BE2C (cell line): ENCODE measurements around the gene DAZAP2.
"Not testable (repeated sequence)": the region's sequence is repeated elsewhere in the genome, so short reads cannot be mapped to it uniquely, and the experiment has no call there.

Experiments
- DNase-seq: peaks from one replicate; pipeline ENCODE4 v3.0.0-alpha.2; 2020
- H3K27me3 ChIP-seq: fragments of 250-450 bp; sonication (Bioruptor Pico); 2 replicates; pipeline ENCODE4 v1.5.1; 2020; ENCODE audit warnings: mild to moderate bottlenecking
- H3K36me3 ChIP-seq: fragments of 250-450 bp; sonication (Bioruptor Pico); 2 replicates; pipeline ENCODE4 v1.5.1; 2020; ENCODE audit warnings: mild to moderate bottlenecking
- H3K4me1 ChIP-seq: fragments of 250-450 bp; sonication (Bioruptor Pico); 2 replicates; pipeline ENCODE4 v1.5.1; 2020
- H3K4me3 ChIP-seq: 2 replicates; pipeline ENCODE4 v1.5.1; 2011; ENCODE audit warnings: low read depth, low read length
- H3K9me3 ChIP-seq: fragments of 250-450 bp; sonication (Bioruptor Pico); 2 replicates; pipeline ENCODE4 v1.5.1; 2020
- CTCF ChIP-seq: IDR thresholded peaks from 2 replicates; pipeline ENCODE4 v1.5.1; 2012; ENCODE audit warnings: mild to moderate bottlenecking, low read depth, low read length

Gene DAZAP2

DNA sequence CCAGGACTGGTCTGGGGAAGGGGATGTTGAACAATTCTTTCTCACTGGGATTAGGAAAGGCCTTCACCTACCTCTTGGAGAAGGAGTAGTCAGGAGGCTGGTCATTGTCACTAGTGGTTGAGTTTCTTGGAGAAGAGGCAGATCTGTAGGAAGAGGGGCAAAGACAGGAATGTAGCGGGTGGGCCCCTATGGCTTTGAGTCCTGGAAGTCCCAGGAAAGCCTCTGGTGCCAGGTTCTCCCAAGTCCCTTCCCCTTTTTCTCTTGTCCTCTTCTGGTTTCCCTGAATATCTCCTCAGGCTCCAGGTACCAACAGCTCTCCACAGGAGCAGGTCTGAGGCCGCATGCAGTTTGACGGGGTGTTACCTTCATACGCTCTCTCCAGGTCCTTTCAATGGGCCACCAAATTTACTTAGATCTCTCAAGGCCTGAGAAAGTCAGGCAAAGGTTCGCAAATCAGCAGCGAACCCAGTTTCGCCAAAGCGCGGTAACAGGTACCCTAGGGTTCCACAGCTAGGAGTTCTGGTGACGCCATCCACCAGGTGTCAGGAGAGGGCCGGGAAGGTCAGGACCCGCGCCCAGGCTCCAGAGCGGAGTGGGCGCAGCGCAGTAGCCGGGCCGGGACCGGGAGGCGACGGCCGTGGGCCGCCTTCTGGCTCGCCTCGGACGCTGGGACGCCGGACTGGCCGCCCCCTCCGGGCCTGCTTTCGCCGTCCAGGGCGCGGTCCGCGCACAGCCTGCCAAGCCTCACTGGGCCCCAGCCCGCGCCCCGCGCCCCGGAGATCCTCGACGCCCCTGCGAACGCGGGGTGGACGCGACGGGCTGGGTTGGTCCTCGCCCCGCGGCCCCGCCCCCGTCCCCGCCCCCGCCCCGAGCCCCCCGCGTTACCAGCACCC is 30.8 kb downstream of the DAZAP2 start:
- Histone ChIP-seq H3K4me3 (peak overlapping the region; percentile 75), H3K36me3 (no peaks in the 10 kb centered on the region), H3K9me3 (no peaks in the 10 kb centered on the region), H3K4me1 (no peaks in the 10 kb centered on the region), H3K27me3 (no peaks in the 10 kb centered on the region)
- peak; percentile 53 for TF ChIP-seq CTCF
- peak; percentile 68 for DNase-seq

DNA sequence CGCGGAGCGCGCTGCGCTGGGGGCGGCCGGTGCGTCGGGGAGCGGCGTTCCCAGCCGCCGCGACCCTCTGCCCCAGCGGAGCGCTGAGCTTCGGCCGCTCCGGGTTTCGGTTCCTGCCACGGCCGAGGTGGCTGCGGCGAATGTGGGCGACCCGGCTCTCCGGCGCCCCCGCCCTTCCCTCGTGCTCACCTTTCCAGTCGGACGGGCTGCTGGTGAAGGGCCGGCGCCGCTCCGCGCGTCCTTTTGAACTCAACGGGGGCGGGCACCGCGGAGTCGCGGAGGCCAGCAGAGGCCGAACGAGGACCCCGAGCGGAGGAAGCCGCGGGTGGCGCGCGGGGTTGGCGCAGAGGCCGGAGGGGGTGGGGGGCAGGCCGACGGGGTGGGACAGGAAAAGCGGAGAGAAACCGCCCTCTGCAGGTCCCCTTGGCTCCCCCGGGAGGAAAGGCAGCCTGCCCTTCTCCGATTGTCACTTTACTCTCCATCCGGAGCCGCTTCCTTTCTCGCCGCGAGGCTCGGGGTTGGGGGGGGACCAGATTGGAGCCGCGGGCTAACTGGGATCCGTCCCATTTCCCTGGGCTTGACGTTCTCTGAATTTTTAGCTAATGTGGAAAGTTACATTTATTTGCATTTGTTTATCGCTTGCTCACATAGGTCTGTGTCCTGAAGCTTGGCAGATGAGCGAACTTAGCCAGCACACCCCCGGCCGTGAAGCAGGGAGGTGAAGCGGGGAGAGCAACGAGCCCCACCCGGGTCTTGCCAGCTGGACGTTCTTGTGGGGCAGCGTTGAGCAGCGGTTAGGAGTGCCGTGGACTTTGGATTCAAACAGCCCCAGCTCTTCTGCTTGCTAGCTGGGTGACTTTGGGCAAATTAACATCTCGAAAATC is 31.7 kb downstream of the DAZAP2 start, which contains the start of gene SMAGP:
Gene SMAGP, minus strand, starts transcription at position 349 of the 884 bp plus-strand sequence. CDS start 1,137 bp downstream, outside the sequence.
- peak; percentile 66 for DNase-seq
- H3K4me3 ChIP-seq = peak within 1 kb of the TSS; percentile 75
- no peaks in the 10 kb centered on the region for H3K9me3 ChIP-seq
- H3K27me3 ChIP-seq = no peaks in the 10 kb centered on the region
- no peaks in the 10 kb centered on the region for H3K36me3 ChIP-seq
- no peak for TF ChIP-seq CTCF
- H3K4me1 ChIP-seq = no peaks in the 10 kb centered on the region

DNA sequence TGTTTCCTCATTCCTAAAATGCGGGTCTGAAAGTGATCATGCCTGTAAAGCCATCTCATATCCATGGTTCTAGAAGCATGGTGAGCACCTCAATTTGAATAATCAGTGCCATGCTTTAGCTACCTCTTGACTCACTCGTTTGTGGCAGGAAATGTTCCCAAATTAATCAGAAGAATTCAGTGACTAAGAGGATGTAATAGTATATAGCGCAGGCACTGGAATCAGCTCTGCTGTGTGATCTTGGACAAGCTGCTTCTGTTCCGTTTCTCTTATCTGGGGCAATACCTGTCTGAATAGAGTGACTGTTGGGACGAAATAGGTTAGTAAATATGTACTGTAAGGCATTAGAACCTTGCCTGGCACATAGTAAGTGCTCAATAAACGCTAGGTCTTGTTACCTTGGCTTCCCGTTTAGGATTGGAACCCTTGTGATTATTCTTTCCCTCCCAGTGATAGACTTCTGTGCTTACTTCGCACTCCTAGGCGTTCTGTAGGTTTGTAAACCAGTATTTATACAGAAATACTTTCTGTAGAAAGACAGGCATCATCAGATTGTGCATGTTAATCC is 32.4 kb downstream of the DAZAP2 start:
- H3K4me3 ChIP-seq = peak overlapping the region; percentile 75
- no peaks in the 10 kb centered on the region for H3K4me1 ChIP-seq
- H3K27me3 ChIP-seq = no peaks in the 10 kb centered on the region
- TF ChIP-seq CTCF = no peak
- no peaks in the 10 kb centered on the region for H3K36me3 ChIP-seq
- H3K9me3 ChIP-seq = no peaks in the 10 kb centered on the region
- no peak for DNase-seq

DNA sequence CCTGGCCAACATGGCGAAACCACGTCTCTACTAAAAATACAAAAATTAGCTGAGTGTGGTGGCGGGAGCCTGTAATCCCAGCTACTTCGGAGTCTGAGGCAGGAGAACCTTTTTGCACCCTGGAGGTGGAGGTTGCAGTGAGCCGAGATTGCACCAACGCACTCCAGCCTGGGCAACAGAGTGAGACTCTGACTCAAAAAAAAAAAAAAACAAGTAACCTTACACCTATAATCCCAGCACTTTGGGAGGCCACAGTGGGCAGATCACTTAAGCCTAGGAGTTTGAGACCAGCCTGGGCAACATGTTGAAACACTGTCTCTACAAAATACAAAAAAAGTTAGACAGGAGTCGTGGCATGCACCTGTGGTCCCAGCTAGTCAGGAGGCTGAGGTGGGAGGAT is 34.2 kb downstream of the DAZAP2 start:
- not testable (repeated sequence) for H3K9me3 ChIP-seq, H3K4me1 ChIP-seq, H3K27me3 ChIP-seq, H3K4me3 ChIP-seq, H3K36me3 ChIP-seq, DNase-seq

GRCh38 chr12:51275088-51275487 is 36.5 kb downstream of the DAZAP2 start:
- Histone ChIP-seq H3K9me3 (no peaks in the 10 kb centered on the region), H3K4me3 (no peak overlapping the region), H3K27me3 (no peaks in the 10 kb centered on the region), H3K36me3 (no peaks in the 10 kb centered on the region), H3K4me1 (no peaks in the 10 kb centered on the region)
- TF ChIP-seq CTCF = no peak
- no peak for DNase-seq

DNA sequence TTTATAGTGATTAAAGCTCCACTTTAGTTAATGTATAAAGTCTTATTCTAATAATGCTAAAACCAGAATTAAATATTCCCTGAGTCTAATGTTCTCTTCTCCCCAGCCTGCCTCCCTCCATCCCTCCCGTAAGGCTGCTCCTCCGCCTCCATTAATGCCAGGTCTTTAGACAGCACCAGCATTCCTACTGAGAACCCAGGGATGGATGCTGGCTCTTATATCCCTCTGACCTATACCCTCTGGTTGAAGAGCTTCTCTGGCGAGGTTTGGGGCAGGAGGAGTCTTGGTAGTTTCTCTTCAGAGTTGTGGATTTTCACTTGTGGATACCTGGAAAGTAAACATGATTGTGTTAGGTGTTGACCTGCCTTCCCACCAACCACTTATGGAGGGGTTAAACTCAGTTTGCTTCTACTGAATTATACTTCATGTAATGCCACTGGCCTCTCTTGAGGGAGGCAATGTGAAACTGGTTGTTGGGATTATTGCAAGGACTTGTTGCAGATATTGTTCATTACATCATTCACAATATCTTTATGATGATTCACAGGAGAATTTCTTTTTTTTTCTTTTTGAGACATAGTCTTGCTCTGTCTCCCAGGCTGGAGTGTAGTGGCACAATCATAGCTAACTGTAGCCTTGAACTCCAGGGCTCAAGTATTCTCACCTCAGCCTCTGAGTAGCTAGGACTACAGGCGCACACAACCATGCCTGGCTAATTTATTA is 42.7 kb downstream of the DAZAP2 start:
- H3K27me3 ChIP-seq = no peaks in the 10 kb centered on the region
- H3K4me1 ChIP-seq = no peaks in the 10 kb centered on the region
- no peaks in the 10 kb centered on the region for H3K9me3 ChIP-seq
- H3K36me3 ChIP-seq = no peaks in the 10 kb centered on the region
- no peak overlapping the region for H3K4me3 ChIP-seq
- DNase-seq = no peak
- no peak for TF ChIP-seq CTCF
